Stimulated activated CD4-positive, alpha-beta T cell treated with anti-CD3 and anti-CD28 coated beads, Interleukin-15, amount 100 ng/mL, for 48 hours (primary cell): ENCODE data around the gene HIF3A.

Experiments used
- DNase-seq, 2 donors: peaks; one replicate each; pipeline ENCODE4 v3.0.0-alpha.2; 2020; ENCODE audit warnings: low read depth in 2 of 2

The HIF3A gene

GRCh38 chr19:46384396-46384795, 87.6 kb downstream of the HIF3A start:
- DNase-seq, result no peak

- no peak for DNase-seq
Measured at GRCh38 chr19:46385636-46386035, 88.8 kb downstream of the HIF3A start.

- no peak for DNase-seq
Measured at GRCh38 chr19:46386151-46386550, 89.3 kb downstream of the HIF3A start.

GRCh38 chr19:46386996-46387712, 90.3 kb downstream of the HIF3A start:
- no peak for DNase-seq

GRCh38 chr19:46387713-46388130, 90.9 kb downstream of the HIF3A start:
- DNase-seq, result no peak

- DNase-seq, result no peak
Measured at GRCh38 chr19:46388311-46389095, 91.7 kb downstream of the HIF3A start.

- no peak for DNase-seq
Measured at GRCh38 chr19:46390121-46390858, 93.4 kb downstream of the HIF3A start.

GRCh38 chr19:46390866-46391265, 94.0 kb downstream of the HIF3A start:
- no peak for DNase-seq

- no peak for DNase-seq
Measured at GRCh38 chr19:46391296-46392251, 94.7 kb downstream of the HIF3A start.

- DNase-seq, result no peak
Measured at GRCh38 chr19:46392252-46392801, 95.5 kb downstream of the HIF3A start.

- no peak for DNase-seq
Measured at GRCh38 chr19:46392837-46393236, 96.0 kb downstream of the HIF3A start.
